Lower lobe of right lung (tissue), 2 donors: ENCODE results near the gene ATCAY. TPM values are rescaled to one million over a fixed set of nuclear protein-coding genes. Genes with fewer than 3 reads are reported as not detected.

Experiments
- ATAC-seq, 2 donors: fragments of 200-7000 bp; cut with Tn5 transposase; one replicate each; pipeline ENCODE4 v1.9.1; 2020 to 2022; ENCODE audit warnings: mild to moderate bottlenecking in 2 of 2, moderate library complexity in 2 of 2
- DNase-seq: peaks from one replicate; pipeline ENCODE4 v3.0.0-alpha.2; 2020
- H3K27ac ChIP-seq: fragments of 200-600 bp; one replicate; pipeline ENCODE4 v1.8.0; 2022
- H3K27me3 ChIP-seq: fragments of 200-600 bp; one replicate; pipeline ENCODE4 v1.8.0; 2022; ENCODE audit warnings: low read depth
- H3K36me3 ChIP-seq: fragments of 200-600 bp; one replicate; pipeline ENCODE4 v1.8.0; 2022; ENCODE audit warnings: mild to moderate bottlenecking
- H3K4me1 ChIP-seq: fragments of 200-600 bp; one replicate; pipeline ENCODE4 v1.8.0; 2022
- H3K4me3 ChIP-seq: fragments of 200-600 bp; one replicate; pipeline ENCODE4 v1.8.0; 2022; ENCODE audit warnings: mild to moderate bottlenecking
- H3K9me3 ChIP-seq: fragments of 200-600 bp; one replicate; pipeline ENCODE4 v1.8.0; 2022
- intact Hi-C: fragments of 100-400 bp; cut with DNase I; formaldehyde crosslinking; loops from one replicate; pipeline ENCODE4 v1.11.0; 2022
- microRNA-seq: library from miRNA; unstranded; fragments of <30 nt; microRNA quantifications from one replicate; pipeline ENCODE4 v1.2.0, GENCODE V29; 2020; ENCODE audit warnings: borderline number of aligned reads
- total RNA-seq: library from RNA; stranded (reverse); fragmentation: NEBNext Ultra II Directional; extraction: Animal tissue kit (Norgen Biotek cat#: 25700); gene quantifications from one replicate; pipeline ENCODE4 v1.2.1, GENCODE V29; 2021
- TF ChIP-seq, protein P1 (sequence below): fragments of 200-600 bp; IDR thresholded peaks from one replicate; pipeline ENCODE4 v1.8.0; 2022; ENCODE audit warnings: antibody characterized with exemption, mild to moderate bottlenecking
- donor health status: DM: no; HTN: yes; CAD: no; lungs with severe emphysema.

Gene ATCAY
- total RNA-seq, 1 donor from 2014 or later: not detected

DNA sequence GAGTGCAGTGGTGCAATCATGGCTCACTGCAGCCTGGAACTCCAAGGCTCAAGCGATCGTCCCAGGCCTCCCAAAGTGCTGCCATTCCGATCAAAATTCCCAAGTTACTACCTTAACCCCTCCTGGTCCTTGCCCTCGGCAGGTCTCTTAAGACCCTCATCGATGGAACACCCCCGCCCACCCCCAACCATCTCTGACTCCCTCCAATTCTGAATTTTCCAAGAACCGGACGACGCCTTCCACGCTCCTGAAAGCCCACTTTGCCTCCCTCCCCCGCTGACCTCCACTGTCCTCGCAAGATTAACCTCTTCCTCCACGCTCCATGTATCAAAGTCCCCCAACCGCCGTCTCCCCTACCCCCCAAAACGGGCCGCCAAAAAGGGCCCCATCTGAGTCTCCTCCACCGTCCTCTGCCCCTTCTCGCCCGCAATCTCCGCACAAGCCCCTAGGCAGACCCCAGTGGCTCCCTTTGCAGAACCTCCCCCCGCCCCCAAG lies 89.9 kb downstream of the ATCAY start:
- DNase-seq (no peak), ATAC-seq (no peak)
- Histone ChIP-seq H3K9me3 (no peaks in the 10 kb centered on the region), H3K27me3 (no peaks in the 10 kb centered on the region), H3K4me3 (peak overlapping the region; percentile 81), H3K4me1 (peaks cover 47% of the 10 kb centered on the region), H3K27ac (peak overlapping the region; percentile 92), H3K36me3 (peaks cover 36% of the 10 kb centered on the region)
- TF ChIP-seq, protein P1, sequence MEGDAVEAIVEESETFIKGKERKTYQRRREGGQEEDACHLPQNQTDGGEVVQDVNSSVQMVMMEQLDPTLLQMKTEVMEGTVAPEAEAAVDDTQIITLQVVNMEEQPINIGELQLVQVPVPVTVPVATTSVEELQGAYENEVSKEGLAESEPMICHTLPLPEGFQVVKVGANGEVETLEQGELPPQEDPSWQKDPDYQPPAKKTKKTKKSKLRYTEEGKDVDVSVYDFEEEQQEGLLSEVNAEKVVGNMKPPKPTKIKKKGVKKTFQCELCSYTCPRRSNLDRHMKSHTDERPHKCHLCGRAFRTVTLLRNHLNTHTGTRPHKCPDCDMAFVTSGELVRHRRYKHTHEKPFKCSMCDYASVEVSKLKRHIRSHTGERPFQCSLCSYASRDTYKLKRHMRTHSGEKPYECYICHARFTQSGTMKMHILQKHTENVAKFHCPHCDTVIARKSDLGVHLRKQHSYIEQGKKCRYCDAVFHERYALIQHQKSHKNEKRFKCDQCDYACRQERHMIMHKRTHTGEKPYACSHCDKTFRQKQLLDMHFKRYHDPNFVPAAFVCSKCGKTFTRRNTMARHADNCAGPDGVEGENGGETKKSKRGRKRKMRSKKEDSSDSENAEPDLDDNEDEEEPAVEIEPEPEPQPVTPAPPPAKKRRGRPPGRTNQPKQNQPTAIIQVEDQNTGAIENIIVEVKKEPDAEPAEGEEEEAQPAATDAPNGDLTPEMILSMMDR: no peak
- intact Hi-C loops: no loop called here

DNA sequence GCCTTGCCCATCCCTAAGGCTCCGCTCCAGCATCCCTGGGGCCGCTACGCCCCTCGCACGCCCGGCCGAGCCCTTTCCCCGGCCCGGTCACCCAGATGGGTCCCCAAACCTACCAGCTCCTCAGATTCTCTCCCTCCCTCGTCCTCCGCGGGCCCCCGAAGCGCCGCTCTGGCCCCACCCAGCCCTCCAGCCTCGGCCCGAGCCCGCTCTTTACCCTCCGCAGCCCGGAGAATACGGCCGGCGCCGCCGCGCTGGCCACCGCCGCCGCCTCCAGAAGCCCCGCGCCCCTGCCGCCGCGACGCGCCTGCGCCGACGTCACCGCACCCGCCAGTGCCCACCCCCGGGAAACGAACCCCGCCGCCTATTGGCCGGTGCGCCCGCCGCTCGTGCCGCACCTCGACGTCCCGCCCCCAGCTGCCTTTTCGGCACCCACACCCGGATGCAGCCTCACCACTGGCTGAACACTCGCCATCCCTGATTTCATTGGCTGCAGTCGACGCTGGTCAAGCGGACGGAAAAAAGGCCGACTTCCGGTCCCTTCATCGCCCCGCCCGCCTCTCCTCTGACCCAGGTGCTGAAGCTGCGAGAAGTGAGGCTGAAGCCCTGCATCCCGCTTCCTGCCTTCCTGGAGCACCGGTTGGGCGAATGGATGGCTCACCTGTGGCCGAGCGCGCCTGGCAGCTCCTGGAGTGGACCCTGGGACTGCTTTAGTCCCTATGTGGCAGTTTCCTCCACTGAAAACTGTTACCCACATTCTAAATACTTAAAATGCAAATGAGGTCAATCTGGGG lies 90.5 kb downstream of the ATCAY start, which contains the start of gene DAPK3:
TSS of gene DAPK3 (minus strand) at position 292 of the 791 bp plus-strand sequence. CDS start 1,364 bp downstream, outside the sequence.
- Histone ChIP-seq H3K36me3 (peaks cover 36% of the 10 kb centered on the region), H3K4me3 (peak within 1 kb of the TSS; percentile 81), H3K9me3 (no peaks in the 10 kb centered on the region), H3K27me3 (no peaks in the 10 kb centered on the region), H3K4me1 (peaks cover 47% of the 10 kb centered on the region), H3K27ac (peak within 1 kb of the TSS; percentile 92)
- intact Hi-C loops: no loop called here
- DNase-seq (peak; percentile 97), ATAC-seq (peak; percentile 93 to 95)
- TF ChIP-seq, protein P1: peak; percentile 13

DNA sequence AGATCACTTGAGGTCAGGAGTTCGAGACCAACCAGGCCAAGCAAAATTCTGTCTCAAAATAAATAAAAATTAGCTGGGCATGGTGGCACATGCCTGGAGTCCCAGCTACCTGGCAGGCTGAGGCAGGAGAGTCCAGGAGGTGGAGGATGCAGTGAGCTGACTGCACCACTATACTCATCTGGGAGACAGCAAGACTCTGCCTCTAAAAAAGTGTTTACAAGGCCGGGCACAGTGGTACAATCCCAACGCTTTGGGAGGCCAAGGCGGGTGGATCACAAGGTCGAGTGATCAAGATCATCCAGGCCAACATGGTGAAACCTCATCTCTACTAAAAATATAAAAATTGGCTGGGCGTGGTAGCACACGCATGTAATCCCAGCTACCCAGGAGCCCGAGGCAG lies 94.7 kb downstream of the ATCAY start:
- intact Hi-C loops: no loop called here
- TF ChIP-seq, protein P1: no peak
- H3K4me3 ChIP-seq: no peak overlapping the region
- H3K9me3 ChIP-seq: no peaks in the 10 kb centered on the region
- DNase-seq: no peak
- peaks cover 11% of the 10 kb centered on the region for H3K4me1 ChIP-seq
- peaks cover 52% of the 10 kb centered on the region for H3K36me3 ChIP-seq
- no peaks in the 10 kb centered on the region for H3K27me3 ChIP-seq
- ATAC-seq: no peak
- no peak overlapping the region for H3K27ac ChIP-seq

DNA sequence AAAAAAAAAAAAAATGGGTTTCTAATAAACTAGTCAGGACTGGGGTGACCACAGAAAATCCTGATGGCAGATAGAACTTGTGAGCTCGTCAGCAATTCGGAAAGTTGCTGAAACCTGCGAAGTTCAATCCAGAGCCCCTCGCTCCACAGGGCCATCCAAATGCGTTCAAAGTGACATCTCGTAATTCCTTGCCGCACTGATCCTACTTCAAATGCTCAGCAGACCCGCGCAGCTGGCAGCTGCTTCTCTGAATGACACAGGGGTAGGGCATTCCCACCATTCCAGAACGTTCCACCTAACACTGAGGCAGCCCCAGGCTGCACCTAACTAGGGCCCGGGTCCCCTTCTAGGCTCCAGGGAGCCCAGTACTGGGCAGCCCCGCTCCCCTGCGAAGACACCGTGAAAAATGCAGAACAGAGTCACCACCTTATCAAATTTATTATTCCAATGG lies 95.2 kb downstream of the ATCAY start:
- DNase-seq (no peak), ATAC-seq (no peak)
- TF ChIP-seq, protein P1: no peak
- H3K4me3 ChIP-seq: no peak overlapping the region
- H3K36me3 ChIP-seq: peaks cover 58% of the 10 kb centered on the region
- peaks cover 10% of the 10 kb centered on the region for H3K4me1 ChIP-seq
- no peaks in the 10 kb centered on the region for H3K9me3 ChIP-seq
- intact Hi-C loops: no loop called here
- H3K27me3 ChIP-seq: no peaks in the 10 kb centered on the region
- no peak overlapping the region for H3K27ac ChIP-seq

DNA sequence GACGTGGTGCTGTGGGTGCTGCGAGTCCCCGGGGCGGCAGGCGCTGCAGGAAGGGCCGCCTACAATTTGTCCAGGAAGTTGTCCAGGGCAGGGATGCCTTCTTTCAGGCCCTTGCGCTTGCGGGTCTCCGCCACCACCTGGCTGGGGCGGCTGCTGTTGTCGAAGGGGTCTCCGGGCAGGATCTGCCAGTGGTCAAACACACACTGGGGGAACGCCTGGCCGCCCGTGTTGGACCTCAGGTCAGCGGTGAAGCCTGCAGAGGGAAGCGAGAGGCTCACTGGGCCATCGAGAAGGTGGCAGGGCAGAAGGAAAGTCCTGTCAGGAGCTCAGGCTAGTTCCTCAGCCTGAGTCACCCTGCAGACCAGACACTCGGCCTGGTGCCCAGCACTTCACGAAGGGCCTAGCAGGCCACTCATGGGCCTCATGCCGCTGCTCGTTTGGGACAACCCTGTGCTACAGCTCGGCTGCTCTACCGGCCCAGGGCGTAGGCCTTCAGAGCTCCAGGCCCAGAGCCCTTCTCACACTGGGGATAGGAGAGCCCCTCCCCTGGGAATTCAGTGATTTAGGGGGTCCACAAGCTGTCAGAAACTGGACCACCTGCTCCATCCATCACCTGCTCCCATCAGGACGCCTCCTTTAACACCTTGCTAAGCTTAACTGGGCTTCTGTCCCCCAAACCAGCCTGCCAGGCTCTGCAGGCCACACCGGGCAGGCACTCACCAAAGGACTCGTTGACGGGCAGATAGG lies 96.2 kb downstream of the ATCAY start:
- intact Hi-C loops: no loop called here
- ATAC-seq: peak in 1 of 2 donors; percentile 1
- DNase-seq: no peak
- Histone ChIP-seq H3K27me3 (no peaks in the 10 kb centered on the region), H3K27ac (no peak overlapping the region), H3K4me1 (peaks cover 4% of the 10 kb centered on the region), H3K36me3 (peaks cover 68% of the 10 kb centered on the region), H3K9me3 (no peaks in the 10 kb centered on the region), H3K4me3 (no peak overlapping the region)
- TF ChIP-seq, protein P1: no peak

Small RNA genes lying within 50 kb of the gene (microRNA-seq; reads per million reads assigned to microRNA genes)
- gene MIR637: not detected

Other genes with a start within 250 kb of the ATCAY start
- 43.6 TPM for gene PIP5K1C, start 180.2 kb upstream of the ATCAY start, total RNA-seq
- 34.4 TPM for gene TJP3, start 172.3 kb upstream of the ATCAY start, total RNA-seq
- gene APBA3, start 119.0 kb upstream of the ATCAY start, total RNA-seq: 18.2 TPM
- 59.4 TPM for gene MRPL54, start 118.0 kb upstream of the ATCAY start, total RNA-seq
- gene RAX2, start 108.5 kb upstream of the ATCAY start, total RNA-seq: not detected
- gene MATK, start 94.3 kb upstream of the ATCAY start, total RNA-seq: 11.3 TPM
- gene ZFR2, start 11.6 kb upstream of the ATCAY start, total RNA-seq: 0.41 TPM
- gene NMRK2, start 52.4 kb downstream of the ATCAY start, total RNA-seq: not detected
- 50.5 TPM for gene DAPK3, start 90.4 kb downstream of the ATCAY start, total RNA-seq
- gene EEF2, start 104.8 kb downstream of the ATCAY start, total RNA-seq: 1,984 TPM
- 27.6 TPM for gene PIAS4, start 127.1 kb downstream of the ATCAY start, total RNA-seq
- gene ZBTB7A, start 186.2 kb downstream of the ATCAY start, total RNA-seq: 51.9 TPM
- gene MAP2K2, start 243.4 kb downstream of the ATCAY start, total RNA-seq: 125 TPM